Fibroblast of mammary gland (primary cell): ENCODE results near the gene ZNF383.
"Not testable (repeated sequence)": the region's sequence is repeated elsewhere in the genome, so short reads cannot be mapped to it uniquely, and the experiment has no call there.

Experiments
- DNase-seq: peaks from one replicate; pipeline ENCODE4 v3.0.0-alpha.2; 2010; ENCODE audit warnings: low read depth
- H3K4me3 ChIP-seq: 2 replicates; pipeline ENCODE4 v1.5.1; 2011; ENCODE audit warnings: low read depth, mild to moderate bottlenecking, low read length, moderate library complexity; ENCODE audit not compliant: control insufficient read depth

Gene ZNF383

DNA sequence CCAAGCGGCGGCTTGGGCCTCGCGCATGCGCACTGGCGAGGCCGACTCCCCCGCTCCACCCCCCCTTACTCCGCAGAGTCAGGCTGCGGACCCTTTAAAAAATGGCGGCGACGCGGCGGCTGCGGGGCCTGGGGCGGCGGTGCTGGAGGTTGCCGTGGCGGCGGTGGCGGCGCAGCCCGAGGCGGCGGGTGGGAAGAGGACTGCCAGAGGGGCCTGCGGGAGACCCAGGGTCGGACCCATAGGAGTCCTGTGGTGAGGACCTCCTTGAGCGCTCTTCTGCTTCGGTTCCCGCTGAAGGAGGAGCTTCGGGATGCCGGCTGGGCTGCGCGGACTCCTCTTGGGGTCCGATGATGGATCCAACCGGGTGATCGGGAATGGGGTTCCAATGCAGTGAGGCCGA, 71.2 kb downstream of the ZNF383 start:
- H3K4me3 ChIP-seq, DNase-seq: not testable (repeated sequence)

DNA sequence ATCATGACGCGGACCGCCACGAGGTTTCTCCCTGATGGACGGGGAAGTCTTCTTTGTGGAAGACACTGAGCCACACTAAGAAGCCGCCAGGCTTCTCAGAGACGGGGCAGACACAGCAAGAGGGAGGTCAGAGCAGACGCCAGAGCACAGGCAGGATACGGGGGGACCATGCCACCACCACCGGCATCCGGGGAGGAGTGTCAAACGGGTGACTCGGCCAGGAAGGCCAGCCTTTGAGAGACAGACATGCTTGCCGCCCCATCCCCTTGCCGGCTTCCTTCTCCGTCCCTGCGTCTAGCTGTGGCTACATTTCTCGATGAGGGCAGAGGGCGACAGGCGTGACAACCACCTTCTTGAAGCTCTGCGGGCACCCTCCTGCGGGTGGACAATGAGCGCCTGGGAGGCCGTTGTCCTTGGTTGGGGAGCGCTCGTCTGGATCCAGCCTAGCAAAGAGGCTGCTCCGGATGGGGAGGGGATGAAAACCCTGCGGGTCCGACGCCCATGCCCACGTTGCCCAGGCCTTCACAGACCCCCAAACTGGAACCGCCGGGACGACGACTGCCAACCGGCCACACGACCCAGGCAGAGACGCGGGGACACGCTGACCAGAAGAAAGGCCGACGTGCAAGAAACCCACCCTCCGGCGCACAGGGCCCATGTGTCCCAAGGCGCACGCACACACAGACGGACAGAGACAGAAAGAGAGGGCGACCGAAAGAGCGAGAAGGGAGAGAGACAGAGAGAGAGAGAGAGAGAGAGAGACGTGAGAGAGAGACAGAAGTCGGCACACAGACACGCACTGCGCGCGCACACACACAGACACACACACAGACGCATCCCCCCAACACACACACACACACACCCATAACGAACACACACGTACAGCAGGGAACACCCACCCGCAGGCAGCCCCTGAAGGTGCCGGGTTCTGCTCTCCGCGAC, 75.3 kb downstream of the ZNF383 start:
- DNase-seq = not testable (repeated sequence)

DNA sequence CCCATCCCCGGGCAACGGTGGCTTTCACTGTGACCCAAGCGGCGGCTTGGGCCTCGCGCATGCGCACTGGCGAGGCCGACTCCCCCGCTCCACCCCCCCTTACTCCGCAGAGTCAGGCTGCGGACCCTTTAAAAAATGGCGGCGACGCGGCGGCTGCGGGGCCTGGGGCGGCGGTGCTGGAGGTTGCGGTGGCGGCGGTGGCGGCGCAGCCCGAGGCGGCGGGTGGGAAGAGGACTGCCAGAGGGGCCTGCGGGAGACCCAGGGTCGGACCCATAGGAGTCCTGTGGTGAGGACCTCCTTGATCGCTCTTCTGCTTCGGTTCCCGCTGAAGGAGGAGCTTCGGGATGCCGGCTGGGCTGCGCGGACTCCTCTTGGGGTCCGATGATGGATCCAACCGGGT, 76.2 kb downstream of the ZNF383 start:
- H3K4me3 ChIP-seq, DNase-seq: not testable (repeated sequence)

More for the DNA sequence above, 75.3 kb downstream of the ZNF383 start:
- H3K4me3 ChIP-seq = not testable (repeated sequence)
